ENCODE measurements around the gene ARPP19. TPM values are rescaled to one million over a fixed set of nuclear protein-coding genes. Genes with fewer than 3 reads are reported as not detected.
"Not testable (repeated sequence)": the region's sequence is repeated elsewhere in the genome, so short reads cannot be mapped to it uniquely, and the experiment has no call there.

ARPP19 gene
- polyA plus RNA-seq (2012; ENCODE audit: low read depth, missing spikeins) = 37.6 TPM

DNA sequence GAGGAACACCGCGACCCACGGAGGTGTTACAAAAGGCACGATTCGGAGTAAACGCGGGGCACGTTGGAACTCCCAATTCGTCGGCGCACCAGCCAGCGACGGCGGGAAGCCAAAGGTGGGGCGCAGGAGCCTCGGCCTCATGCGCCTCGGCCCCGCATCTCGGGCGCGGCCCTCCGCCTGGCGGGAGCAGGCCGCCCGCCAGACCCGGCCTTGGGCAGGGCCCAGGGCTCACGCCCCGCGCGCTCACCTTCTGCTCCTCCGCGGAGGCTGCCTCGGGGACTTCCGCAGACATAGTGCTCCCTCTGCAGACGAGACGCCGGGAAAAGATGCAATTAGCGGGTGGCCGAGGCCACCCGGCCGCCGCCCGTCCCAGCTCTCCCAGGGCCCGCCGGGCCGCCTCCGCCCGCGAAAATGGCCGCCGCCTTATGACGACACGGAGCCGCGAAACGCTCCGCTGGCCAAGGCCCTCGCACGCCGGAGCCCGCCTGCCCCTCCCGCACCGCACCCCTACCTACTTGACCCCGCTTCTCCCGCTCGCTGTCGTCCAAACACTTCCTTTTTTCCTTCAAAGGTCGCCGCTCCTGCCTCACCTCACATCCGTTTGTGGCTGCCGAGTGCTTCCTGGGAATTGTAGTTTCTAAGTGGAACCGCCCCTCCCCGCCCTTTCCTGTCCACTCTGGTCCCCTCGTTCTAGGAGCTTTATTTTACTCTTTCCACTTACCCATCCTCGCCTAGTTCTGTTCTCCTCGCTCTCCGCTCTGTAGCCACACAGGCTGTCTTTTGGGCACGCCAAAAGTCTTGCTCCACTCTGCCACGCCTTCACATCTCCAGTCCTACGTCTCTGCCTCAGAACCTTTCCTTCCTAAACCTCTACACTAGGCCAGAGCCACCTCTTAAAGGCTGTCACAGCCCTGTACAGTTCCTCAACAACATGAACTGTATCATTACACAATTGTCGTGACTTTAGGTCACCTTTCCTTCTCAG is at the start of gene ARPP19:
Gene ARPP19 (minus strand): TSS at position 430 of the 985 bp plus-strand sequence. CDS start 138 bp downstream, at position 292.
- peak; percentile 73 for DNase-seq (ENCODE audit: insufficient read length, low spot score)
- peak; percentile 80 for FAIRE-seq
- TF ChIP-seq SPI1 (IDR thresholded peaks at IDR 0.05; ENCODE audit: low read depth, low read length) (peak; percentile 82), TAF1 (IDR thresholded peaks at IDR 0.05; ENCODE audit: low read depth, low read length) (no peak; the same call in 1 of the 2 replicates), POU2F2 (IDR thresholded peaks at IDR 0.05; ENCODE audit: low read depth, low read length) (0 out of 2 replicates have a peak, but pooled peaks have one; percentile 8), PAX5 (IDR thresholded peaks at IDR 0.05; ENCODE audit: insufficient read depth, low read length, severe bottlenecking) (peak; percentile 93), POLR2AphosphoS5 (IDR thresholded peaks at IDR 0.05; ENCODE audit: low read depth, low read length) (no peak), POLR2A (IDR thresholded peaks at IDR 0.05; ENCODE audit: low read depth, low read length) (no peak)

DNA sequence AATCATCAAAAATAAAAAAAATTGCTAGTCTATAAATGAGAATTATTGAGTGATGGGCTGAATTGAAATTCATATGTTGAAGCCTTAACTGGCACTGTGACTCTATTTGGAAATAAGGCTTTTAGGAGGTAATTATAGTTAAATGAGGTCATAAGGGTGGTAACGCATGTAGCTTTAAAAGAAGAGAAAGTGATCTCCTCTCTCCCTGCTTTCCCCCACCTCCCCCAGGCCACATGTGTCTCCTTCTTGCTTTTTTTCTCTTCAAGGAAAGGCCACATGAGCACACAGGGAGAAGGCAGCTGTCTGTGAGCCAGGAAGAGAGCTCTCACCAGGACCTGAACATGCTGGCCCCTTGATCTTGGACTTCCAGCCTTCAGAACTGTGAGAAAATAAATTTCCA is 48.2 kb upstream of the ARPP19 start:
- TF ChIP-seq SPI1 (IDR thresholded peaks at IDR 0.05; ENCODE audit: low read depth, low read length) (no peak), TAF1 (IDR thresholded peaks at IDR 0.05; ENCODE audit: low read depth, low read length) (no peak), POU2F2 (IDR thresholded peaks at IDR 0.05; ENCODE audit: low read depth, low read length) (no peak), PAX5 (IDR thresholded peaks at IDR 0.05; ENCODE audit: insufficient read depth, low read length, severe bottlenecking) (no peak), POLR2AphosphoS5 (IDR thresholded peaks at IDR 0.05; ENCODE audit: low read depth, low read length) (no peak), POLR2A (IDR thresholded peaks at IDR 0.05; ENCODE audit: low read depth, low read length) (no peak)
- DNase-seq (ENCODE audit: insufficient read length, low spot score) = no peak
- no peak for FAIRE-seq

DNA sequence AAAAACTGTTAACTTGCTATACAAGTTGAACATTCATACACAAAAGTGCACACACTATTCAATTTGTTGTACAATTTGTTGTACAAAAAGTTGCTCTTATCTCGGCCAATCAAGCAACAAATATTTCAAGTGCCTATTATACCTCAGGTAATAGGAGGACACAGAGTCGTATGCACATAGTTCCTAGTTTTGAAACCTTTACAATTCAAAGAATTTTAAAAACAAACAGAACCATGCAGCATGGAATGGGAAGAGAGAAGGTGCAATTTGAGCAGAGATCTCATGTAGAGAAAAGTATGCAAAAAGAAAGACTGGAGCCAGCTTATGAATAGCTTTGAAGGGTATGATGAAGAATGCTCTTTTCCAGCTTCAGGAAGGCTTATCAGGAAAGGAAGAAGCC is 46.5 kb upstream of the ARPP19 start:
- no peak for TF ChIP-seq POLR2A (IDR thresholded peaks at IDR 0.05; ENCODE audit: low read depth, low read length)
- TF ChIP-seq PAX5 (IDR thresholded peaks at IDR 0.05; ENCODE audit: insufficient read depth, low read length, severe bottlenecking) = no peak
- no peak for TF ChIP-seq TAF1 (IDR thresholded peaks at IDR 0.05; ENCODE audit: low read depth, low read length)
- no peak for TF ChIP-seq POLR2AphosphoS5 (IDR thresholded peaks at IDR 0.05; ENCODE audit: low read depth, low read length)
- no peak for TF ChIP-seq SPI1 (IDR thresholded peaks at IDR 0.05; ENCODE audit: low read depth, low read length)
- TF ChIP-seq POU2F2 (IDR thresholded peaks at IDR 0.05; ENCODE audit: low read depth, low read length) = no peak
- no peak for FAIRE-seq
- DNase-seq (ENCODE audit: insufficient read length, low spot score) = no peak

- DNase-seq (ENCODE audit: insufficient read length, low spot score) = no peak
- no peak for TF ChIP-seq SPI1 (IDR thresholded peaks at IDR 0.05; ENCODE audit: low read depth, low read length)
- TF ChIP-seq PAX5 (IDR thresholded peaks at IDR 0.05; ENCODE audit: insufficient read depth, low read length, severe bottlenecking) = no peak
- TF ChIP-seq POLR2A (IDR thresholded peaks at IDR 0.05; ENCODE audit: low read depth, low read length) = no peak
- no peak for TF ChIP-seq TAF1 (IDR thresholded peaks at IDR 0.05; ENCODE audit: low read depth, low read length)
- TF ChIP-seq POU2F2 (IDR thresholded peaks at IDR 0.05; ENCODE audit: low read depth, low read length) = no peak
- no peak for TF ChIP-seq POLR2AphosphoS5 (IDR thresholded peaks at IDR 0.05; ENCODE audit: low read depth, low read length)
- no peak for FAIRE-seq
Observed at GRCh38 chr15:52609593-52609992, 40.8 kb upstream of the ARPP19 start.

DNA sequence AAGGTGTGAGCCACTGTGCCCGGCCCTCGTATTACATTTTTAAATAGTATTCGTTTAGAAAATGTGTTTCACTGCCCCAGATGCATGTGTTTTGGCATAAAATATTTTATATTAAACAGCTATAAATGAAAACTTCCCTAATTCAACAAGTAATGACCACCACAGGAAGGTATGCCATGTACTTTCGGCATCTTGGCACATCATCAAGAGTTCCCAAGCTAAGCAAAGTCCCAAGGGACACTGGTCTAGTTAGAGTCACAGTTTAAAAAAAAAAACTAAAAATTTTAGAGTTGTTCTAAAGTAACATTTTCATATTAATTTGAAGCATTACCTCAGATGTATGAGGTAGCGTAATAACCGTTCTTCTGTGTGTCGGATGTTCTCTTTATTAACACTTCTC is 15.6 kb upstream of the ARPP19 start:
- no peak for FAIRE-seq
- TF ChIP-seq POU2F2 (IDR thresholded peaks at IDR 0.05; ENCODE audit: low read depth, low read length) = no peak
- TF ChIP-seq PAX5 (IDR thresholded peaks at IDR 0.05; ENCODE audit: insufficient read depth, low read length, severe bottlenecking) = no peak
- no peak for TF ChIP-seq SPI1 (IDR thresholded peaks at IDR 0.05; ENCODE audit: low read depth, low read length)
- TF ChIP-seq TAF1 (IDR thresholded peaks at IDR 0.05; ENCODE audit: low read depth, low read length) = no peak
- TF ChIP-seq POLR2AphosphoS5 (IDR thresholded peaks at IDR 0.05; ENCODE audit: low read depth, low read length) = no peak
- no peak for TF ChIP-seq POLR2A (IDR thresholded peaks at IDR 0.05; ENCODE audit: low read depth, low read length)
- DNase-seq (ENCODE audit: insufficient read length, low spot score) = no peak

DNA sequence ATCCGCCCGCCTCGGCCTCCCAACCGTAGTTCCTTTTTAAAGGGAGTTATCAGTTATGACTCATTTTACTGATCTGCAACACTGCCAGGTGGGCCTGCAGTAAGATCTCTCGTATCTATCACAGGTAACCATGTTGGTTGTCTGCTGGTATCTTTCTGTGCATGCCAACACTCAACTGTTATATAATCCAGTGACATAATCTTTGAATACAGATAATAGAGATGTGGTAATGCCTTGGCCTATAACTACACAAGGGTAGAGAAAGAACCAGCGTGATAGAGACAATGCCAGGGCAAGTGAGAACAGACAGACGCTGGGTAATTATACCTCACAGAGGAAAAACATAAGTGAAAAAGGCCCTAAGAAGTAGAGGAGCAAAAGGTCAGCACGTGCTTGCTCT is 11.0 kb upstream of the ARPP19 start:
- FAIRE-seq (no peak), DNase-seq (ENCODE audit: insufficient read length, low spot score) (no peak)
- TF ChIP-seq PAX5 (IDR thresholded peaks at IDR 0.05; ENCODE audit: insufficient read depth, low read length, severe bottlenecking) (no peak), POU2F2 (IDR thresholded peaks at IDR 0.05; ENCODE audit: low read depth, low read length) (no peak), TAF1 (IDR thresholded peaks at IDR 0.05; ENCODE audit: low read depth, low read length) (no peak), POLR2AphosphoS5 (IDR thresholded peaks at IDR 0.05; ENCODE audit: low read depth, low read length) (no peak), POLR2A (IDR thresholded peaks at IDR 0.05; ENCODE audit: low read depth, low read length) (no peak), SPI1 (IDR thresholded peaks at IDR 0.05; ENCODE audit: low read depth, low read length) (no peak)

DNA sequence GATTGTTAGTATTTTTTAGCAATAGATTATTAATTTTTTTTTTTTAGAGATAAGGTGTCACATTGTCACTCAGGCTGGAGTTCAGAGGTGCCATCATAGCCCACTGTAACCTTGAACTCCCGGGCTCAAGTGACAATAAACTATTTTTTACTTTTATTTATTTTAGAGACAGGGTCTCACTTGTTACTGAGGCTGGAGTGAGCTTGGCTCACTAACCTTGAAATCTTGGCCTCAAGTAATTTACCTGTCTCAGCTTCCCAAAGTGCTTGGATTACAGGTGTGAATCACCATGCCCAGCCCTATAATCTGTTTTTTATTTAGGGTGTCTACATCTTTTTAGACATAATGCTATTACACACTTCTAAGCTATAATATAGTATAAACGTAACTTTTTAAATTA is 7.9 kb upstream of the ARPP19 start:
- FAIRE-seq = no peak
- TF ChIP-seq TAF1 (IDR thresholded peaks at IDR 0.05; ENCODE audit: low read depth, low read length) (no peak), POLR2A (IDR thresholded peaks at IDR 0.05; ENCODE audit: low read depth, low read length) (no peak), POLR2AphosphoS5 (IDR thresholded peaks at IDR 0.05; ENCODE audit: low read depth, low read length) (no peak), SPI1 (IDR thresholded peaks at IDR 0.05; ENCODE audit: low read depth, low read length) (no peak), POU2F2 (IDR thresholded peaks at IDR 0.05; ENCODE audit: low read depth, low read length) (no peak), PAX5 (IDR thresholded peaks at IDR 0.05; ENCODE audit: insufficient read depth, low read length, severe bottlenecking) (no peak)

DNA sequence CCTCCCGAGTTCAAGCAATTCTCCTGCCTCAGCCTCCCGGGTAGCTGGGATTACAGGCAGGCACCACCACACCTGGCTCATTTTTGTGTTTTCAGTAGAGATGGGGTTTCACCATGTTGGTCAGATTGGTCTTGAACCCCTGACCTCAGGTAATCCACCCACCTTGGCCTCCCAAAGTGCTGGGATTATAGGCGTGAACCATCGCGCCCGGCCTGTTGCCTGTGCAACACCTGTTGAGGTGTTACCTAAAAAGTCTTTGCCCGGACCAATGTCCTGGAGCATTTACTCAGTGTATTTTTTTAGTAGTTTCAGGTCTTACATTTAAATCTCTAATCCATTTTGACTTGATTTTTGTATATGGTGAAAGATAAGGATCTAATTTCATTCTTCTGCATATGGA is 6.7 kb upstream of the ARPP19 start:
- DNase-seq (ENCODE audit: insufficient read length, low spot score); FAIRE-seq: not testable (repeated sequence)

More for the DNA sequence above, 7.9 kb upstream of the ARPP19 start:
- DNase-seq (ENCODE audit: insufficient read length, low spot score) = no peak

DNA sequence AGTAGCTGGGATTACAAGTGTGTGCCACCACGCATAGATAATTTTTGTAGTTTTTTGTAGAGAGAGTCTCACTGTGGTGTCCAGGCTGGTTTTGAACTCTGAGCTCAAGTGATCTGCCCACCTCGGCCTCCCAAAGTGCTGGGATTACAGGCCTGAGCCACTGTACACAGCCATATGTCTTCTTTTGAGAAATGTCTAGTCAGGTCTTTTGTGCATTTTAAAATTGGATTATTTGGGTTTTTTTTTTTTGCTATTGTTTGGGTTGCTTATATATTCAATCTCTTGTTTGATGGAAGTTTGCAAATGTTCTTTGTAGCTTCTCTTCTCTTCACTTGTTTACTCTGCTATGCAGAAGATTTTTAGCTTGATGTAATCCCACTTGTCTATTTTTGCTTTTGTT is 6.2 kb upstream of the ARPP19 start:
- FAIRE-seq (no peak), DNase-seq (ENCODE audit: insufficient read length, low spot score) (no peak)
- TF ChIP-seq POLR2A (IDR thresholded peaks at IDR 0.05; ENCODE audit: low read depth, low read length) (no peak), POU2F2 (IDR thresholded peaks at IDR 0.05; ENCODE audit: low read depth, low read length) (no peak), SPI1 (IDR thresholded peaks at IDR 0.05; ENCODE audit: low read depth, low read length) (no peak), PAX5 (IDR thresholded peaks at IDR 0.05; ENCODE audit: insufficient read depth, low read length, severe bottlenecking) (no peak), POLR2AphosphoS5 (IDR thresholded peaks at IDR 0.05; ENCODE audit: low read depth, low read length) (no peak), TAF1 (IDR thresholded peaks at IDR 0.05; ENCODE audit: low read depth, low read length) (no peak)

DNA sequence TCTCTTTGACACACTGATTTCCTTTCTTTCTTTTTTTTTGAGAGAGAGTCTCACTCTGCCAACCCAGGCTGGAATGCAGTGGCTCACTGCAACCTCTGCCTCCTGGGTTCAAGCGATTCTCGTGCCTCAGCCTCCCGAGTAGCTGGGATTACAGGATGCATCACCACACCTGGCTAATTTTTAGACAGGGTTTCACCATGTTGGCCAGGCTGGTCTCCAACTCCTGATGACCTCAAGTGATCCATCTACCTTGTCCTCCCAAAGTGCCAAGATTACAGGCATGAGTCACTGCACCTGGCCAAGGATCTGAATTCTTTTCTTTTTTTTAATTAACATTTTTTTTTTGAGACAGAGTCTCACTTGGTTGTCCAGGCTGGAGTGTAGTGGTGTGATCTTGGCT is 5.8 kb upstream of the ARPP19 start:
- not testable (repeated sequence) for FAIRE-seq; DNase-seq (ENCODE audit: insufficient read length, low spot score)
